Uterus (tissue), 4 donors: Measurements from ENCODE around the gene BID. TPM values are rescaled to one million over a fixed set of nuclear protein-coding genes. Genes with fewer than 3 reads are reported as not detected.
A peak's percentile ranks its signal among the peaks of the same experiment; 100 is the strongest.

Experiments used
- DNase-seq, 2 donors: peaks; one replicate each; pipeline ENCODE4 v3.0.0-alpha.2; 2019 to 2020
- H3K27ac ChIP-seq, 2 donors: fragments of 200-600 bp; sonication (generic); 1 replicate in 1 of 2; 2 replicates in 1 of 2; pipeline ENCODE4 v1.5.1; 2016 to 2018
- H3K27me3 ChIP-seq, 2 donors: fragments of 200-600 bp; sonication (generic); one replicate each; pipeline ENCODE4 v1.5.1; 2018 to 2019; ENCODE audit warnings: control low read depth in 1 of 2
- H3K36me3 ChIP-seq, 2 donors: fragments of 200-600 bp; sonication (generic); one replicate each; pipeline ENCODE4 v1.5.1; 2019; ENCODE audit warnings: control low read depth in 1 of 2
- H3K4me1 ChIP-seq, 2 donors: fragments of 200-600 bp; sonication (generic); one replicate each; pipeline ENCODE4 v1.5.1; 2018 to 2019; ENCODE audit warnings: control low read depth in 1 of 2
- H3K4me3 ChIP-seq, 2 donors: fragments of 200-600 bp; sonication (generic); 1 replicate in 1 of 2; 2 replicates in 1 of 2; pipeline ENCODE4 v1.5.1; 2018 to 2019; ENCODE audit warnings: mild to moderate bottlenecking in 1 of 2
- H3K9me3 ChIP-seq, 2 donors: fragments of 200-600 bp; sonication (generic); one replicate each; pipeline ENCODE4 v1.5.1; 2019; ENCODE audit warnings: control low read depth in 1 of 2
- CTCF ChIP-seq, 4 experiments: fragments of 200-600 bp in 2 of 4; fragments of 450-650 bp in 2 of 4; sonication (generic) in 2 of 4; IDR thresholded peaks; one replicate each; pipeline ENCODE4 v1.5.1; 2016 to 2019; ENCODE audit warnings: antibody characterized with exemption in 4 of 4, mild to moderate bottlenecking in 2 of 4, moderate library complexity in 1 of 4
- POLR2A ChIP-seq, 2 donors: fragments of 450-650 bp; IDR thresholded peaks; one replicate each; pipeline ENCODE4 v1.6.1; 2016; ENCODE audit warnings: antibody characterized with exemption in 2 of 2, mild to moderate bottlenecking in 1 of 2, moderate library complexity in 1 of 2
- intact Hi-C: fragments of 100-400 bp; cut with DNase I; formaldehyde crosslinking; loops from one replicate; pipeline ENCODE4 v1.15.1; 2023; ENCODE audit warnings: low total_unique reads
- total RNA-seq, 4 donors: library from RNA; depleted of rRNA in 3 of 4; stranded (reverse); fragments of >200 nt in 3 of 4; gene quantifications; one replicate each; pipeline versions ENCODE4 v1.1.0 to v1.2.4, GENCODE V29; 2014 to 2023
- donor health status: DM: yes; HTN: yes; CAD: no.

The BID gene
- total RNA-seq, 4 donors from 2014 or later: 0.77 to 96.2 (median 10.4) TPM

GRCh38 chr22:17753401-17753989, 20.8 kb downstream of the BID start:
- Histone ChIP-seq H3K27ac (no peak overlapping the region), H3K9me3 (no peaks in the 10 kb centered on the region), H3K4me3 (no peak overlapping the region), H3K4me1 (no peaks in the 10 kb centered on the region), H3K36me3 (no peaks in the 10 kb centered on the region), H3K27me3 (no peaks in the 10 kb centered on the region)
- intact Hi-C loops: no loop called here
- DNase-seq: no peak
- TF ChIP-seq CTCF (IDR thresholded peaks at IDR 0.05) (no peak), POLR2A (IDR thresholded peaks at IDR 0.05) (no peak)

- Histone ChIP-seq H3K4me3 (no peak overlapping the region), H3K27ac (no peak overlapping the region), H3K4me1 (no peaks in the 10 kb centered on the region), H3K9me3 (no peaks in the 10 kb centered on the region), H3K27me3 (no peaks in the 10 kb centered on the region), H3K36me3 (no peaks in the 10 kb centered on the region)
- intact Hi-C loops: no loop called here
- no peak for DNase-seq
- no peak for TF ChIP-seq CTCF (IDR thresholded peaks at IDR 0.05)
- TF ChIP-seq POLR2A (IDR thresholded peaks at IDR 0.05): no peak
These were observed 22.7 kb downstream of the BID start for GRCh38 chr22:17751596-17751995.

GRCh38 chr22:17749605-17750395, 24.5 kb downstream of the BID start:
- TF ChIP-seq POLR2A (IDR thresholded peaks at IDR 0.05): no peak
- no peak for TF ChIP-seq CTCF (IDR thresholded peaks at IDR 0.05)
- H3K4me1 ChIP-seq: no peaks in the 10 kb centered on the region
- no peak overlapping the region for H3K27ac ChIP-seq
- H3K4me3 ChIP-seq: no peak overlapping the region
- no peak for DNase-seq
- intact Hi-C loops: no loop called here
- no peaks in the 10 kb centered on the region for H3K36me3 ChIP-seq
- H3K9me3 ChIP-seq: no peaks in the 10 kb centered on the region
- H3K27me3 ChIP-seq: no peaks in the 10 kb centered on the region

GRCh38 chr22:17748555-17749353, 25.5 kb downstream of the BID start:
- no peak for TF ChIP-seq POLR2A (IDR thresholded peaks at IDR 0.05)
- peak in 2 of 4 experiments; percentile 7 to 23 for TF ChIP-seq CTCF (IDR thresholded peaks at IDR 0.05)
- H3K9me3 ChIP-seq: no peaks in the 10 kb centered on the region
- H3K27me3 ChIP-seq: no peaks in the 10 kb centered on the region
- H3K4me3 ChIP-seq: peak overlapping the region in 1 of 2 donors; percentile 1
- no peak overlapping the region for H3K27ac ChIP-seq
- H3K36me3 ChIP-seq: no peaks in the 10 kb centered on the region
- DNase-seq: peak in 1 of 2 donors; percentile 37
- no peaks in the 10 kb centered on the region for H3K4me1 ChIP-seq
- intact Hi-C loops: no loop called here

- DNase-seq: no peak
- Histone ChIP-seq H3K9me3 (no peaks in the 10 kb centered on the region), H3K4me1 (no peaks in the 10 kb centered on the region), H3K4me3 (no peak overlapping the region), H3K27ac (no peak overlapping the region), H3K27me3 (no peaks in the 10 kb centered on the region), H3K36me3 (no peaks in the 10 kb centered on the region)
- intact Hi-C loops: no loop called here
- TF ChIP-seq POLR2A (IDR thresholded peaks at IDR 0.05) (no peak), CTCF (IDR thresholded peaks at IDR 0.05) (no peak)
These were observed 27.4 kb downstream of the BID start for GRCh38 chr22:17746916-17747315.
